SK-N-MC (cell line): ENCODE data around the gene STK11.

Experiments
- DNase-seq: peaks from one replicate; pipeline ENCODE4 v3.0.0-alpha.2; 2011; ENCODE audit warnings: low read depth, low spot score
- H3K27ac ChIP-seq: fragments of 200-600 bp; sonication (generic); 2 replicates; pipeline ENCODE4 v1.5.1; 2016; ENCODE audit warnings: mixed run types
- H3K36me3 ChIP-seq: fragments of 200-600 bp; sonication (generic); 2 replicates; pipeline ENCODE4 v1.6.1; 2017; ENCODE audit warnings: antibody characterized with exemption, low read length, mixed read lengths; ENCODE audit not compliant: insufficient read depth
- H3K4me3 ChIP-seq: fragments of 200-600 bp; sonication (generic); 2 replicates; pipeline ENCODE4 v1.5.1; 2016
- H3K9ac ChIP-seq: fragments of 200-600 bp; sonication (generic); 2 replicates; pipeline ENCODE4 v1.8.0; 2017; ENCODE audit warnings: mixed run types, mixed read lengths; ENCODE audit not compliant: insufficient read length
- H3K9me3 ChIP-seq: fragments of 200-600 bp; sonication (generic); 2 replicates; pipeline ENCODE4 v1.6.1; 2017; ENCODE audit warnings: low read depth, mild to moderate bottlenecking, antibody characterized with exemption, low read length, moderate library complexity, mixed read lengths
- EZH2 ChIP-seq: fragments of 200-600 bp; sonication (generic); IDR thresholded peaks from one replicate; pipeline ENCODE4 v1.6.1; 2017; ENCODE audit warnings: antibody characterized with exemption
- FOXP2 ChIP-seq: optimal IDR thresholded peaks from 2 replicates; pipeline ENCODE3; 2011; ENCODE audit warnings: mild to moderate bottlenecking, moderate library complexity; ENCODE audit not compliant: insufficient read depth; ENCODE audit errors: extremely low read length, control extremely low read depth
- POLR2AphosphoS5 ChIP-seq: IDR thresholded peaks from 2 replicates; pipeline ENCODE4 v1.6.1; 2012; ENCODE audit warnings: mild to moderate bottlenecking, low read depth, low read length, borderline replicate concordance

Gene STK11

GRCh38 chr19:1205114-1206099, at the start of gene STK11:
TSS of gene STK11 (plus strand) at chr19:1205778. CDS start at chr19:1206914, 1,136 bp downstream.
- DNase-seq, result peak; percentile 40
- peak within 1 kb of the TSS; percentile 72; the same call in 1 of the 2 replicates for H3K27ac ChIP-seq
- no peaks in the 10 kb centered on the region for H3K9me3 ChIP-seq
- H3K9ac ChIP-seq, result peak within 1 kb of the TSS; percentile 79
- H3K36me3 ChIP-seq, result peaks cover 5% of the 10 kb centered on the region; the same call in 1 of the 2 replicates
- TF ChIP-seq FOXP2 (peak; percentile 84), POLR2AphosphoS5 (peak; percentile 53; the same call in 1 of the 2 replicates), EZH2 (no peak)
- peak within 1 kb of the TSS; percentile 87 for H3K4me3 ChIP-seq

GRCh38 chr19:1156305-1156801, 49.2 kb upstream of the STK11 start:
- TF ChIP-seq POLR2AphosphoS5 (no peak), FOXP2 (no peak), EZH2 (no peak)
- no peaks in the 10 kb centered on the region; the same call in 1 of the 2 replicates for H3K36me3 ChIP-seq
- no peak overlapping the region for H3K9ac ChIP-seq
- no peak overlapping the region for H3K27ac ChIP-seq
- no peak overlapping the region for H3K4me3 ChIP-seq
- DNase-seq, result no peak
- H3K9me3 ChIP-seq, result no peaks in the 10 kb centered on the region

GRCh38 chr19:1156830-1157615, 48.6 kb upstream of the STK11 start:
- Histone ChIP-seq H3K36me3 (no peaks in the 10 kb centered on the region), H3K27ac (no peak overlapping the region)

GRCh38 chr19:1157931-1158884, 47.4 kb upstream of the STK11 start:
- Histone ChIP-seq H3K36me3 (no peaks in the 10 kb centered on the region), H3K9me3 (no peaks in the 10 kb centered on the region), H3K27ac (no peak overlapping the region), H3K4me3 (no peak overlapping the region), H3K9ac (no peak overlapping the region)
- DNase-seq, result no peak
- TF ChIP-seq EZH2 (no peak), FOXP2 (no peak), POLR2AphosphoS5 (no peak)

More at GRCh38 chr19:1156830-1157615, 48.6 kb upstream of the STK11 start:
- TF ChIP-seq POLR2AphosphoS5 (no peak), FOXP2 (no peak), EZH2 (no peak)
- no peak for DNase-seq
- no peaks in the 10 kb centered on the region for H3K9me3 ChIP-seq
- no peak overlapping the region for H3K4me3 ChIP-seq
- H3K9ac ChIP-seq, result no peak overlapping the region

- H3K9ac ChIP-seq, result no peak overlapping the region
- H3K4me3 ChIP-seq, result no peak overlapping the region
- H3K36me3 ChIP-seq, result no peaks in the 10 kb centered on the region
- no peak overlapping the region for H3K27ac ChIP-seq
- no peaks in the 10 kb centered on the region for H3K9me3 ChIP-seq
- DNase-seq, result no peak
- TF ChIP-seq POLR2AphosphoS5 (no peak), FOXP2 (no peak), EZH2 (no peak)
Measured at GRCh38 chr19:1158885-1159448, 46.6 kb upstream of the STK11 start.

GRCh38 chr19:1159864-1160595, 45.5 kb upstream of the STK11 start:
- Histone ChIP-seq H3K9ac (no peak overlapping the region), H3K36me3 (no peaks in the 10 kb centered on the region), H3K27ac (no peak overlapping the region), H3K9me3 (no peaks in the 10 kb centered on the region), H3K4me3 (no peak overlapping the region)
- no peak for DNase-seq
- TF ChIP-seq FOXP2 (no peak), EZH2 (no peak), POLR2AphosphoS5 (no peak)

GRCh38 chr19:1161716-1162115, 43.9 kb upstream of the STK11 start:
- Histone ChIP-seq H3K9me3 (no peaks in the 10 kb centered on the region), H3K27ac (no peak overlapping the region), H3K9ac (no peak overlapping the region), H3K4me3 (no peak overlapping the region), H3K36me3 (no peaks in the 10 kb centered on the region)
- TF ChIP-seq EZH2, result no peak
- TF ChIP-seq FOXP2, result no peak
- no peak for TF ChIP-seq POLR2AphosphoS5
- DNase-seq, result no peak
